PC-3 (cell line): ENCODE measurements around the gene MAPK8. TPM values are rescaled to one million over a fixed set of nuclear protein-coding genes. Genes with fewer than 3 reads are reported as not detected.

ENCODE experiments used
- ATAC-seq: fragments of 200-7000 bp; cut with Tn5 transposase; 2 replicates; pipeline ENCODE4 v1.9.1; 2020; ENCODE audit warnings: mild to moderate bottlenecking, moderate library complexity
- BruUV-seq: library from RNA; stranded (reverse); fragments of 400-500 nt; replicated peaks from 2 replicates; lab custom pipeline; 2021; lab: Mats Ljungman, UMichigan
- CTCF ChIA-PET: fragments of 300-600 bp; sonication (Branson Sonifier 250); formaldehyde crosslinking; loops from one replicate; lab custom pipeline; 2022; ENCODE audit warnings: antibody characterized with exemption; lab: Charles Lee
- POLR2A ChIA-PET: fragments of 300-600 bp; sonication (Branson Sonifier 250); formaldehyde crosslinking; loops from one replicate; lab custom pipeline; 2022; ENCODE audit warnings: antibody characterized with exemption; ENCODE audit not compliant: unreplicated experiment; lab: Charles Lee
- DNase-seq: peaks from one replicate; pipeline ENCODE4 v3.0.0-alpha.2; 2015
- H2AFZ ChIP-seq: fragments of 300-600 bp; sonication (generic); 2 replicates; pipeline ENCODE4 v1.6.0; 2016; ENCODE audit warnings: antibody characterized with exemption, low read length
- H3F3A ChIP-seq: fragments of 300-600 bp; sonication (generic); one replicate; pipeline ENCODE4 v1.6.0; 2017; ENCODE audit warnings: antibody characterized with exemption, low read length, control low read depth, mild to moderate bottlenecking; ENCODE audit not compliant: unreplicated experiment
- H3K27ac ChIP-seq: fragments of 300-600 bp; sonication (generic); 2 replicates; pipeline ENCODE4 v1.5.1; 2016; ENCODE audit warnings: mild to moderate bottlenecking, low read length
- H3K27me3 ChIP-seq: fragments of 300-600 bp; sonication (generic); 2 replicates; pipeline ENCODE4 v1.6.1; 2016; ENCODE audit warnings: low read length, mixed read lengths
- H3K36me3 ChIP-seq: fragments of 300-600 bp; sonication (generic); 2 replicates; pipeline ENCODE4 v1.6.1; 2016; ENCODE audit warnings: low read depth, mixed run types, low read length, mixed read lengths
- H3K4me1 ChIP-seq: fragments of 300-600 bp; sonication (generic); 2 replicates; pipeline ENCODE4 v1.5.1; 2016; ENCODE audit warnings: low read length; ENCODE audit not compliant: insufficient read depth
- H3K4me2 ChIP-seq: fragments of 300-600 bp; sonication (generic); 2 replicates; pipeline ENCODE4 v1.6.0; 2016; ENCODE audit warnings: low read length
- H3K4me3 ChIP-seq: fragments of 300-600 bp; sonication (generic); 2 replicates; pipeline ENCODE4 v1.5.1; 2016; ENCODE audit warnings: mild to moderate bottlenecking, low read length, mixed read lengths
- H3K79me2 ChIP-seq: fragments of 300-600 bp; sonication (generic); 2 replicates; pipeline ENCODE4 v1.6.1; 2017; ENCODE audit warnings: low read length, mixed read lengths
- H3K9ac ChIP-seq: fragments of 300-600 bp; sonication (generic); 2 replicates; pipeline ENCODE4 v1.6.0; 2016; ENCODE audit warnings: mild to moderate bottlenecking, low read length
- H3K9me2 ChIP-seq: fragments of 300-600 bp; sonication (generic); replicated peaks from 2 replicates; pipeline ENCODE4 v1.6.1; 2016; ENCODE audit warnings: mixed run types, low read length, mixed read lengths
- H3K9me3 ChIP-seq: fragments of 300-600 bp; sonication (generic); 2 replicates; pipeline ENCODE4 v1.6.1; 2016; ENCODE audit warnings: low read length, mixed read lengths
- H4K20me1 ChIP-seq: fragments of 300-600 bp; sonication (generic); 2 replicates; pipeline ENCODE4 v1.6.1; 2016; ENCODE audit warnings: low read length, mixed read lengths
- CTCF ChIP-seq: fragments of 300-600 bp; sonication (generic); conservative IDR thresholded peaks from 2 replicates; pipeline ENCODE4 v1.5.1; 2017; ENCODE audit warnings: antibody characterized with exemption, low read depth, mild to moderate bottlenecking, low read length
- EZH2 ChIP-seq: fragments of 300-600 bp; sonication (generic); IDR thresholded peaks from one replicate; pipeline ENCODE4 v1.6.1; 2017; ENCODE audit warnings: antibody characterized with exemption, mild to moderate bottlenecking, low read length; ENCODE audit not compliant: unreplicated experiment
- EZH2phosphoT487 ChIP-seq: fragments of 300-600 bp; sonication (generic); IDR thresholded peaks from 2 replicates; pipeline ENCODE4 v1.6.1; 2018; ENCODE audit warnings: mild to moderate bottlenecking, antibody characterized with exemption, low read length, borderline replicate concordance
- intact Hi-C: fragments of 100-400 bp; cut with micrococcal nuclease; formaldehyde crosslinking; loops from 2 replicates; pipeline ENCODE4 v1.9.0; 2023
- total RNA-seq: library from RNA; depleted of rRNA; stranded (reverse); fragments of >200 nt; gene quantifications from 2 replicates; pipeline ENCODE4 v1.2.3, GENCODE V29; 2014

Gene MAPK8
- total RNA-seq, 1 experiment from 2014 or later = 26.6 TPM

- Histone ChIP-seq H3K4me3 (no peak overlapping the region), H3F3A (no peaks in the 10 kb centered on the region), H3K4me2 (peak overlapping the region; percentile 53), H2AFZ (no peak overlapping the region), H3K36me3 (no peaks in the 10 kb centered on the region), H3K27ac (peak overlapping the region; percentile 64), H3K9ac (peak overlapping the region; percentile 18; the same call in 1 of the 2 replicates), H3K4me1 (peaks cover 17% of the 10 kb centered on the region), H3K27me3 (0 out of 2 replicates have a peak, but pooled peaks cover 2% of the 10 kb centered on the region), H3K9me3 (no peaks in the 10 kb centered on the region), H3K9me2 (no peaks in the 10 kb centered on the region), H4K20me1 (0 out of 2 replicates have a peak, but pooled peaks cover 4% of the 10 kb centered on the region), H3K79me2 (no peaks in the 10 kb centered on the region)
- CTCF ChIA-PET = interaction anchor here (0.6 kb wide), 1 partner anchor 1147 kb away, joined by 3 read pairs; no protein-coding TSS in a partner anchor
- DNase-seq (peak; percentile 73), ATAC-seq (peak; percentile 94)
- TF ChIP-seq EZH2phosphoT487 (no peak), CTCF (no peak), EZH2 (no peak)
- BruUV-seq = no TSS peak
- intact Hi-C loops = loop anchor here (1.0 kb wide), 1 partner anchor 27 kb away; no protein-coding TSS in a partner anchor
- POLR2A ChIA-PET = no interaction called here
Observed at GRCh38 chr10:48390933-48391845, 84.7 kb downstream of the MAPK8 start.

GRCh38 chr10:48391994-48392393 is 85.5 kb downstream of the MAPK8 start:
- no peak overlapping the region for H3K4me3 ChIP-seq
- no TSS peak for BruUV-seq
- CTCF ChIA-PET = no interaction called here
- no peaks in the 10 kb centered on the region for H3K9me2 ChIP-seq
- no peaks in the 10 kb centered on the region for H3K9me3 ChIP-seq
- no peaks in the 10 kb centered on the region for H3K36me3 ChIP-seq
- H3K27ac ChIP-seq = no peak overlapping the region
- 0 out of 2 replicates have a peak, but pooled peaks cover 4% of the 10 kb centered on the region for H4K20me1 ChIP-seq
- DNase-seq (no peak), ATAC-seq (no peak)
- H3K9ac ChIP-seq = no peak overlapping the region
- H3F3A ChIP-seq = no peaks in the 10 kb centered on the region
- no peaks in the 10 kb centered on the region for H3K79me2 ChIP-seq
- 0 out of 2 replicates have a peak, but pooled peaks cover 4% of the 10 kb centered on the region for H3K27me3 ChIP-seq
- POLR2A ChIA-PET = no interaction called here
- TF ChIP-seq EZH2 = no peak
- TF ChIP-seq CTCF = no peak
- TF ChIP-seq EZH2phosphoT487 = no peak
- no peak overlapping the region for H3K4me2 ChIP-seq
- no peak overlapping the region for H2AFZ ChIP-seq
- peaks cover 17% of the 10 kb centered on the region for H3K4me1 ChIP-seq
- intact Hi-C loops = loop anchor here (1.0 kb wide), 1 partner anchor 28 kb away; no protein-coding TSS in a partner anchor
